Epithelial cell of prostate (primary cell): ENCODE data around the gene PHF19.

Source experiments
- DNase-seq: peaks from one replicate; pipeline ENCODE4 v3.0.0-alpha.2; 2011; ENCODE audit warnings: low read depth, low spot score
- H3K27ac ChIP-seq: fragments of 450-650 bp; 2 replicates; pipeline ENCODE4 v1.5.1; 2017; ENCODE audit warnings: mild to moderate bottlenecking

Gene PHF19

GRCh38 chr9:120859361-120859760, 17.6 kb downstream of the PHF19 start:
- no peak for DNase-seq
- no peak overlapping the region for H3K27ac ChIP-seq

GRCh38 chr9:120857902-120858301, 19.1 kb downstream of the PHF19 start:
- H3K27ac ChIP-seq, result no peak overlapping the region
- no peak for DNase-seq

GRCh38 chr9:120857481-120857880, 19.5 kb downstream of the PHF19 start:
- DNase-seq, result no peak
- H3K27ac ChIP-seq, result no peak overlapping the region

GRCh38 chr9:120856700-120857099, 20.3 kb downstream of the PHF19 start:
- no peak overlapping the region for H3K27ac ChIP-seq
- no peak for DNase-seq

DNA sequence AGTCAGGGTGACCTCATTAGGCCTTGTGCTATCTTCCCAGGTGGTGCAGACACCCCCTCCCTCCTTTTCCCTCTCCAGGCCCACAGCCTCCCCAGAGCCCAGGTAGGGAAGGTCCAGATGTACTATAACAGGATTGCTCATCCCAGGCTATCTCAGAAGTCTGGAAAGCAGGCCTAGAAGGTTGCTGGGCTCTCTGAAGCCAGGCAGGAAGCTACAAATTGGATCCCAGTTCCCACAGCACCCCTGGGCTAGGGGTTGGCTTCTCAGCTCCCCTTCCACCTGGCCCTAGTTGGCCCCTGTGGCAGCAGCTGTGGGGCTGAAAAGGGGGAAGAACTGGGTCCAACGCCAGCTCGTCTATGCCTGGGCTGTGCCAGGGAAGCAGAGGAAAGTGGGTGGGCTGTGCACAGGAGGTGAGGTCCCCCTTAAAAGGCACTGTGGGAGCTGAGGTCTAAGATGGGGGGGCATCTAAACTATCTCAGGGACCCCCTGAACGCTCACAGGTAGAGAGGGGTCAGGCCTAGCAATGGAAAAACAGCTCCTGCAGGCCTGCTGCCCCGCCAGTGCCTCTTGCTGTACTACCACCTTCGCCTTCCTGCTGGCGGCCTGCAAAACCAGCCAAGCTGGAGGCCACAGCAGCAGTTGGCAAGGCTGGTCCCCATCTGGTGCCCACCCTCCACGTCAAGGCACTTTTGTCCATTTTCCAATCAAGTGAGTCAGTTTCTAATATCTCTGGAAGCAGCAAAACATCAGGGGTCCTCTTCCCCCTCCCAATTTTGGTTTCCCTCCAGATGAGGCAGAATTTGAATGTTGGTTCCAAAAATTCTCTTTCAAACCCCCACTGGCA, 20.9 kb downstream of the PHF19 start:
- DNase-seq, result no peak
- no peak overlapping the region for H3K27ac ChIP-seq

- H3K27ac ChIP-seq, result no peak overlapping the region
- DNase-seq, result no peak
These were observed 22.2 kb downstream of the PHF19 start for GRCh38 chr9:120854596-120855327.

DNA sequence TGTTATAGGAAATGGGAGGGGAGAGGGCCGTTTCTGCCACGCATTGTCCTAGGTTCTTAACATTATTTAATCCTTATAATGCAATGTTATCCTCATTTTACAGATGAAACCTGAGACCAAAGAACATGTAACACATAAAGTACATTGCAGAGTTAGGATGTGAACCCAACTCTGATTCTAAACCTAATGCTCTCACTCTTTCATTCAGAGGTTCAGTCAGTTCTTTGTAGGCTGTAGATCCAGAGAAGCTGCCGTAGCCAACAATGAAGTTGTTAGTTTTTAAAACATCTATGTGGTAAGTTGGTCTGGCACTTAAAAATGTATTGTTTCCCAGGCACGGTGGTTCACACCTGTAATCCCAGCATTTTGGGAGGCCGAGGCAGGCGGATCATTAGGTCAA, 23.8 kb downstream of the PHF19 start:
- DNase-seq, result no peak
- H3K27ac ChIP-seq, result no peak overlapping the region

DNA sequence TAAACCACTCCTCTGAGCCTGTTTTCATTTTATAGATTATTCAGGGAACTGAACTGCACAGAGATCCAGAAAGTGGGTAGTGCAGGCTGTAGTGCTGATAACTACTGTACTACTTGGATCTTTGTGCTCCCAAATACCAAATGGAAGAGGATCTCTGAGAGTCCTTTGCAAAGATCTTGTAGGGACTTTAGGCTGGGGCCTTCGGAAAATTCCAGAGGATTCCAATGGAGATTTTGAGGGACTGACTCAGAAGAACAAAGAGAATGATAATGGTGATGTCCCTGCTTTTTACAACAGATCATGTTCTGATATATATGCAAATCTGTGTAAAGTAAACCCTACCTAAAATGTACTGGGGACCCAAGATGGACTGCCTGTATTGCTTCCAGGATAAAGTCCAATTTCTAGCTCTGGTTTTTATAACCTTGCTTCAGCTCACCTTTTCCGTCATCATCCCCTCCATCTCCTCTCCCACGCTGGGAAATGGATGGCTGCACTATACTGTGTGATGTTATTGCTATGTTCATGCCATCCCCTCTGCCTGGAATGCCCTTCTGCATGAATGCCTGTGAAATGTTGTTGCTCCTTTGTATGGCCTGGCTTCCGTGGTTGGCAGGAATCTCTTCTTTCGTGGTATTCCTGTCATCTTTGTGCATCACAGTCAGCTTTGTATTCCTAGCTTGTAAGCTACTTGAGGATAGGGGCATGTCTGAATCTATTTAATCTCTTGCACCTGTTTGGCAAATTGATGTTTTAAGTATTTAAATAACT, 24.6 kb downstream of the PHF19 start:
- H3K27ac ChIP-seq, result no peak overlapping the region
- no peak for DNase-seq

DNA sequence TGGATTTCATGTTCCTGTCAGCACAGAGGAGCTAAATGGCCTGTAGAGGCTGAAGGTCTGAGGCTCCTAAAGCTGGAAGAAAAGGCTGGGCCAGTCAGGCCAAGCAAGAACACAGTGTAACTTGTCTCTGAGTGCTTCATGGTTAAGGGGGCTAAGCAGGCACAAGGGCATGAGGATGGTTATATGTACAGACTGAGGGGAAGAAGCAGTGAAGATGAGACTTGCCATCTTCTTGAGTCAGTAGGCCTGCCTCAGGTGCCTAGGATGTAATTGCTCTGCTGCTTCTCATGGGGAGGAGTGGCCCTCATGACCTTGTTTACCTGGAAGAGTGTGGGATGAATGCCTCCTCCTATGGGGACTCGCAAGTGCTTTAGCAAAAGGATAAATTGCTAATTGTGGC, 25.5 kb downstream of the PHF19 start:
- no peak overlapping the region for H3K27ac ChIP-seq
- DNase-seq, result no peak

- no peak for DNase-seq
These were observed 26.7 kb downstream of the PHF19 start for GRCh38 chr9:120850315-120850714.

DNA sequence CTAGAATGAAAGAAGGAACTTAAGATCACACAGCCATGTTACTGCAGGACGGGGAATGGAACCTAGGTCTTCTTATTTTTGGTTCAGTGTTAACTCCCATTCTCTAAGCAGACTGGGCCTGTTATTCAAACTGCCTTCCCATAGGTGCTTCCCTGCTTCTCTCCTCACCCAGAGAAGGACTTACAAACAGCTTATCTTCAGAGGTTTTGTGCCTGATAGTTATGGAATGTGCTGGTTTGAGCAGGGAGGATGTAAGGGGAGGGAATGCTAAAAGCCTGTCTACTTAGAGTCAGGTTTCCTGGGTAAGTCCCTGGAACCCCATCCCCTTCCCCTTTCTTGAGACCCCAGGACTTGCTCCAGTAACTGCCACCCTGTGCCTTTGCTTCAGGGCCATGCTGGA, 30.1 kb downstream of the PHF19 start:
- H3K27ac ChIP-seq, result no peak overlapping the region
- no peak for DNase-seq

More at GRCh38 chr9:120850315-120850714, 26.7 kb downstream of the PHF19 start:
- H3K27ac ChIP-seq, result no peak overlapping the region

- H3K27ac ChIP-seq, result no peak overlapping the region
- DNase-seq, result no peak
These were observed 30.6 kb downstream of the PHF19 start for GRCh38 chr9:120846251-120846889.

GRCh38 chr9:120845255-120845654, 31.7 kb downstream of the PHF19 start:
- DNase-seq, result no peak
- no peak overlapping the region for H3K27ac ChIP-seq

- peak within 1 kb of the TSS; percentile 93 for H3K27ac ChIP-seq
- DNase-seq, result peak; percentile 98
These were observed 34.1 kb downstream of the PHF19 start, which contains the start of gene PSMD5 for GRCh38 chr9:120842685-120843485. PSMD5 (minus strand) TSS chr9:120842922; CDS start chr9:120842909, 13 bp downstream.

DNA sequence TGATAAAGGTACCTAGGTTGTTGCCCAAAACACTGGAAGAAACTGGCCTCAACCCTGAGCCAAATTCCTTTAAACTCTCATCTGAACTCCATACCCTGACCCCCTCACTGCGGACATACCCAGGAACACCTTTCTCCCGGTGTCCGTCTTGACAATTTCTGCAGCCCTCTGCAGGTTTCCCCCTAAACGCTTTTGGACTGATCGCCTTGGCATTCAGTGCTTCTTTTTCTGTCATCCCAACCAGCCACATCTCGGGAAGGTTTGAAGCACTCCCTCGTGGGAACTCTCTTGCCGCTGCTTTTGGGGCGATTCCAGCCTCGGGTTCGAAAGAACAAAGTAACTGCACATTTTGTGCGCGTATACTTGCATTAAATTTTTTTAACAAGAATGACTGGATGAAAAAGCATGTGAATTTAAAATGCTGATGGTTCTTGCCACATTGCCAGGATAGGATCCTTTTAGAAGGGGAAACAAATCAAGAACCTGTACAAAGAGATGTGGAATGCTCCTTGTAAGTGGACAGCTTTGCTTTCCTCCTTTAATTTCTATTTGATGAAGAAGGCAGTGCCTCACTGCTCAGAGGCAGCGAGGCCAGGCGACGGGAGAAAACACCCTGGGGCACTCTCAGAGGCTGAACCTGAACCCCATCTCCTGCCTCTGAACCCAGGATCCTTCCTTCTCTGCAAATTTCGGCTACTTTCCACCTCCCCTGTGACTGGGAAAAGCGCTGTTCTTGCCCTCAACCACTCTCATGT, 34.9 kb downstream of the PHF19 start:
- H3K27ac ChIP-seq, result peak overlapping the region; percentile 93

GRCh38 chr9:120839146-120839545, 37.8 kb downstream of the PHF19 start:
- no peak overlapping the region for H3K27ac ChIP-seq
- DNase-seq, result no peak

More for the DNA sequence above, 34.9 kb downstream of the PHF19 start:
- no peak for DNase-seq

DNA sequence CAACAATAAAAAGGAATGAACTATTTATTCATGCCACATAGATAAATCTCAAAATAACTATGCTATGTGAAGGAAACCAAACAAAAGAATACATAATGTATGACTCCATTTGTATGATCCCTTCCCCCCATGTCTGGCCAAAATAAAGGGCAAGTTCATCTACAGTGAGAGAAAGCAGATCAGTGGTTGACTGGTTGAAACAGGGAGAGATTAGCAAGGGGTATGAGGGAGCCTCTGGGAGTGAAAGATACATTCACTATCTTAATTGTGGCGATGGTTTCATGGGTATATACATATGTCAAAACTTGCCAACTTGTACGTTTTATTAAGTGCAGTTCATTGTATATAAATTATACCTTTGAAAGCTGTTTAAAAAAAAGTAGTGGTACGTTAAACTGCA, 39.1 kb downstream of the PHF19 start:
- no peak for DNase-seq
- no peak overlapping the region for H3K27ac ChIP-seq

- peak overlapping the region; percentile 53 for H3K27ac ChIP-seq
- DNase-seq, result no peak
These were observed 43.7 kb downstream of the PHF19 start for GRCh38 chr9:120833325-120833724.

DNA sequence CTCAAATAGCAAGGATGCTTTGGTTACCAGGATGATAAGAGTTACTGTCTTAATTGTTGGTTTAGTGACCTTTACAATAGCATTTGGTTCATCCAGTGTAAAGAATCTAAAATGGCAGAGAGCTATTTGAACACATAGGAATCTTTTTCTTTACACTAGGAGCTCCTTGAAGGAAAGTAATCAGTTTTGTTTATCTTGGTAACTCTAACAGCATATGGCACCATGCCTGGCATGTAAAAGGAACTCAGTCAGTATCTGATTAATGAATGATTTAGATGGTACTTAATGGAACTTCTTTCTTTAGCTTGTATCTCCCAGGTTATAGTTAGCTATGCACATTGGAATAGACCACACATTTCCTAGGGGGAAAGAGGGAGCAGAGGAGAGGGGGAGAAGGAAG, 44.2 kb downstream of the PHF19 start:
- H3K27ac ChIP-seq, result peak overlapping the region; percentile 53
- no peak for DNase-seq
